HepG2 (cell line): ENCODE measurements around the gene DHRS12. TPM values are rescaled to one million over a fixed set of nuclear protein-coding genes. Genes with fewer than 3 reads are reported as not detected.

ENCODE experiments used
- ATAC-seq: fragments of 200-7000 bp; cut with Tn5 transposase; 3 replicates; pipeline ENCODE4 v1.9.1; 2020; ENCODE audit warnings: mild to moderate bottlenecking, moderate library complexity
- BruUV-seq: library from RNA; stranded (reverse); fragments of 400-500 nt; replicated peaks from 2 replicates; lab custom pipeline; 2021; lab: Mats Ljungman, UMichigan
- CTCF ChIA-PET: fragments of 300-600 bp; formaldehyde crosslinking; extraction: SDS; loops from one replicate; lab custom pipeline; 2021; ENCODE audit warnings: low total read pairs, inconsistent platforms, low intra/inter-chr PET ratio; lab: Yijun Ruan, JAX
- POLR2A ChIA-PET: fragments of 350-600 bp; sonication (Branson Sonifier 250); formaldehyde crosslinking; loops from one replicate; lab custom pipeline; 2020; ENCODE audit warnings: antibody characterized with exemption, inconsistent platforms; lab: Yijun Ruan, JAX
- DNase-seq: peaks from one replicate; pipeline ENCODE4 v3.0.0-alpha.2; 2015; ENCODE audit warnings: low spot score
- FAIRE-seq: peaks from 3 replicates; lab custom pipeline; 2011; peaks lifted over from hg19 to GRCh38; lab: Jason Lieb, UNC
- H2AFZ ChIP-seq: one replicate; pipeline ENCODE4 v1.6.1; 2011; ENCODE audit warnings: low read length, inconsistent platforms
- H3K27ac ChIP-seq: fragments of 300-600 bp; 3 replicates; pipeline ENCODE4 v1.8.0; 2011; ENCODE audit warnings: mixed run types, mild to moderate bottlenecking, mixed read lengths, low read length, inconsistent platforms; ENCODE audit not compliant: insufficient read depth; ENCODE audit errors: extremely low read length
- H3K27me3 ChIP-seq, 2 experiments: fragments of 200-600 bp in 1 of 2; 2 replicates in 1 of 2; 3 replicates in 1 of 2; pipeline versions ENCODE4 v1.6.0 to v1.8.0; 2011; ENCODE audit warnings: low read length in 2 of 2, mild to moderate bottlenecking in 2 of 2, moderate library complexity in 2 of 2, inconsistent platforms in 1 of 2; ENCODE audit not compliant: insufficient read depth in 2 of 2, control insufficient read depth in 1 of 2
- H3K36me3 ChIP-seq, 2 experiments: fragments of 200-600 bp in 1 of 2; replicated peaks in 1 of 2; 2 replicates in 1 of 2; 3 replicates in 1 of 2; pipeline versions ENCODE4 v1.5.1 to v1.8.0; 2011; ENCODE audit warnings: low read length in 2 of 2, inconsistent platforms in 1 of 2; ENCODE audit not compliant: insufficient read depth in 2 of 2, control insufficient read depth in 1 of 2
- H3K4me1 ChIP-seq: 2 replicates; pipeline ENCODE4 v1.5.1; 2012; ENCODE audit warnings: low read length, inconsistent platforms; ENCODE audit not compliant: insufficient read depth
- H3K4me2 ChIP-seq: 2 replicates; pipeline ENCODE4 v1.6.0; 2011; ENCODE audit warnings: low read depth, low read length, inconsistent platforms
- H3K4me3 ChIP-seq, 3 experiments: fragments of 200-600 bp in 1 of 3; sonication (generic), shearing (Covaris generic) in 1 of 3; replicated peaks in 1 of 3; 2 replicates each; pipeline ENCODE4 v1.5.1; 2011 to 2016; ENCODE audit warnings: low read length in 3 of 3, inconsistent platforms in 2 of 3, low read depth in 2 of 3, mild to moderate bottlenecking in 2 of 3, control low read depth in 1 of 3, mixed read lengths in 1 of 3; ENCODE audit not compliant: insufficient read depth in 1 of 3
- H3K79me2 ChIP-seq: one replicate; pipeline ENCODE4 v1.6.1; 2011; ENCODE audit warnings: low read length, inconsistent platforms; ENCODE audit not compliant: insufficient read depth
- H3K9ac ChIP-seq: 2 replicates; pipeline ENCODE4 v1.6.0; 2011; ENCODE audit warnings: mild to moderate bottlenecking, low read depth, low read length, inconsistent platforms; ENCODE audit not compliant: insufficient read depth
- H3K9me3 ChIP-seq: 2 replicates; pipeline ENCODE4 v1.5.1; 2012; ENCODE audit warnings: mild to moderate bottlenecking, low read length
- H4K20me1 ChIP-seq: 2 replicates; pipeline ENCODE4 v1.6.0; 2011; ENCODE audit warnings: inconsistent platforms, mild to moderate bottlenecking, low read length, moderate library complexity; ENCODE audit not compliant: insufficient read depth
- ATF7-NPFF ChIP-seq: sonication (generic); formaldehyde crosslinking; IDR thresholded peaks from 2 replicates; pipeline ENCODE4 v1.8.1; 2023; ENCODE audit warnings: mild to moderate bottlenecking, low read depth, missing genetic modification reagents, moderate library complexity
- FOSL2 ChIP-seq: sonication (generic); formaldehyde crosslinking; IDR thresholded peaks from 2 replicates; pipeline ENCODE4 v1.4.0; 2020; ENCODE audit warnings: missing genetic modification reagents
- MAFK ChIP-seq, 2 experiments: IDR thresholded peaks in 1 of 2; conservative IDR thresholded peaks in 1 of 2; 2 replicates each; pipeline ENCODE4 v1.6.1; 2011; ENCODE audit warnings: improper control_type of control experiment in 2 of 2, low read length in 2 of 2
- NFE2L2 ChIP-seq: fragments of 150-350 bp; IDR thresholded peaks from 2 replicates; pipeline ENCODE4 v1.6.1; 2014; ENCODE audit warnings: low read length
- POLR2A ChIP-seq, 2 experiments: IDR thresholded peaks; 2 replicates each; pipeline ENCODE4 v1.6.1; 2011; ENCODE audit warnings: low read depth in 2 of 2, low read length in 2 of 2, mild to moderate bottlenecking in 1 of 2, moderate library complexity in 1 of 2; ENCODE audit not compliant: insufficient read depth in 1 of 2
- ZFP37 ChIP-seq: sonication (generic); formaldehyde crosslinking; IDR thresholded peaks from 2 replicates; pipeline ENCODE4 v1.4.0; 2020; ENCODE audit warnings: missing genetic modification reagents, borderline replicate concordance
- ZNF674 ChIP-seq: sonication (generic); formaldehyde crosslinking; IDR thresholded peaks from 2 replicates; pipeline ENCODE4 v1.5.0; 2020; ENCODE audit warnings: low read depth, mild to moderate bottlenecking, missing genetic modification reagents
- WGBS: methylation state at CpG from one replicate; pipeline ENCODE4 v1.1.6; 2017; ENCODE audit warnings: low lambda C conversion rate; 5-methylcytosine and 5-hydroxymethylcytosine counted together
- in situ Hi-C: cut with HindIII; loops from 2 replicates; pipeline ENCODE4 v1.10.0; 2017; ENCODE audit warnings: low pct_unique_long_range_greater_than_20kb; ENCODE audit not compliant: extremely low pct_ligation_motif_present
- intact Hi-C: fragments of 100-400 bp; cut with micrococcal nuclease; formaldehyde crosslinking; loops from one replicate; pipeline ENCODE4 v1.10.0; 2022; ENCODE audit not compliant: unreplicated experiment
- polyA plus RNA-seq, 8 experiments: library from polyadenylated mRNA; depleted of rRNA in 3 of 8; stranded (reverse) in 7 of 8; unstranded in 1 of 8; fragments of >200 nt; fragmentation: Illumina TruSeq in 4 of 8; extraction: Trizol in 4 of 8; gene quantifications; 2 replicates each; pipeline versions ENCODE4 v1.2.1 to v1.2.3, GENCODE V29; 2011 to 2016; ENCODE audit warnings: low read depth in 4 of 8, missing spikeins in 1 of 8, mixed read lengths in 1 of 8; ENCODE audit not compliant: insufficient read depth in 1 of 8
- total RNA-seq, 5 experiments: library from RNA; depleted of rRNA; stranded (reverse); fragments of >200 nt; fragmentation: Illumina TruSeq; extraction: Trizol; gene quantifications; 2 replicates each; pipeline ENCODE4 v1.2.3, GENCODE V29; 2016; ENCODE audit warnings: low read depth in 1 of 5
- TF ChIP-seq, protein P1 (sequence below): sonication (generic); formaldehyde crosslinking; conservative IDR thresholded peaks from 2 replicates; pipeline ENCODE4 v1.4.0; 2020; ENCODE audit warnings: missing genetic modification reagents
- TF ChIP-seq, protein P2 (sequence below): sonication (generic); formaldehyde crosslinking; IDR thresholded peaks from 2 replicates; pipeline ENCODE4 v1.8.0; 2022; ENCODE audit warnings: mild to moderate bottlenecking, missing genetic modification reagents, moderate library complexity
- TF ChIP-seq, protein P3 (sequence below): sonication (generic); formaldehyde crosslinking; IDR thresholded peaks from 2 replicates; pipeline ENCODE4 v1.9.0; 2022; ENCODE audit warnings: low read depth, missing genetic modification reagents

DHRS12 gene
- total and polyA plus RNA-seq, 2 of the 13 experiments (the other 11 are each of a cell fraction or from before 2014, with no cell fraction given): 7.2 to 8.4 TPM

DNA sequence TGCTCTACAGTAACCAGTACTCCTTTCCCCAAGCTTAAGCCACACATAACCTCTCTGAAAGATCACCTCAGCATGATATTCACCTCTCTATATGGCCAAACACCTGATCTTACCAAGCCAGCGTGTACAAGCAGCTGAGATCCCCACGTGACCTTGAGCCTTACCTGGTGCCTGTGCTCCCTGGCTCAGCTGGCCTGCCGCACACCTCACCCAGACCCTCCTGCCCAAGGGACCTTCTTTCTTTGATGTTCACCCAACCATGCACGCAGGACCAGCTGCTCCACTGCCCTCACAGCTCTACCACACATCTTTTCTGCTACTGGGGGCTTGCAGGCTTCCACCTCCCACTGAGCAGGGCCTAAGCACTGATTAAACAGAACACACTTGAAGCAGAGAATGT lies 9.0 kb downstream of the DHRS12 start:
- FAIRE-seq (no peak), ATAC-seq (no peak)
- Histone ChIP-seq H3K27me3 (no peaks in the 10 kb centered on the region), H3K27ac (no peak overlapping the region), H3K36me3 (0 out of 5 replicates have a peak, but pooled peaks cover 0 to 1% of the 10 kb centered on the region in 2 experiments), H3K4me2 (no peak overlapping the region), H3K4me3 (no peak overlapping the region)
- BruUV-seq: no TSS peak
- intact Hi-C loops: loop anchor here (5.0 kb wide), 3 partner anchors 208 to 668 kb away; no protein-coding TSS in a partner anchor
- POLR2A ChIA-PET: no interaction called here
- in situ Hi-C loops: loop anchor here (10.0 kb wide), 2 partner anchors 350 to 670 kb away; no protein-coding TSS in a partner anchor
- TF ChIP-seq ZNF674 (CRISPR knock-in tag): no peak
- TF ChIP-seq, protein P1, sequence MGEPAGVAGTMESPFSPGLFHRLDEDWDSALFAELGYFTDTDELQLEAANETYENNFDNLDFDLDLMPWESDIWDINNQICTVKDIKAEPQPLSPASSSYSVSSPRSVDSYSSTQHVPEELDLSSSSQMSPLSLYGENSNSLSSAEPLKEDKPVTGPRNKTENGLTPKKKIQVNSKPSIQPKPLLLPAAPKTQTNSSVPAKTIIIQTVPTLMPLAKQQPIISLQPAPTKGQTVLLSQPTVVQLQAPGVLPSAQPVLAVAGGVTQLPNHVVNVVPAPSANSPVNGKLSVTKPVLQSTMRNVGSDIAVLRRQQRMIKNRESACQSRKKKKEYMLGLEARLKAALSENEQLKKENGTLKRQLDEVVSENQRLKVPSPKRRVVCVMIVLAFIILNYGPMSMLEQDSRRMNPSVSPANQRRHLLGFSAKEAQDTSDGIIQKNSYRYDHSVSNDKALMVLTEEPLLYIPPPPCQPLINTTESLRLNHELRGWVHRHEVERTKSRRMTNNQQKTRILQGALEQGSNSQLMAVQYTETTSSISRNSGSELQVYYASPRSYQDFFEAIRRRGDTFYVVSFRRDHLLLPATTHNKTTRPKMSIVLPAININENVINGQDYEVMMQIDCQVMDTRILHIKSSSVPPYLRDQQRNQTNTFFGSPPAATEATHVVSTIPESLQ: no peak
- TF ChIP-seq, all 625 proteins: peak for 0
- Histone ChIP-seq H3K9me3 (no peaks in the 10 kb centered on the region), H4K20me1 (no peaks in the 10 kb centered on the region), H3K79me2 (no peaks in the 10 kb centered on the region), H2AFZ (no peak overlapping the region), H3K9ac (no peak overlapping the region), H3K4me1 (0 out of 2 replicates have a peak, but pooled peaks cover 4% of the 10 kb centered on the region)
- 63% methylated on average over 4 of the region's 4 CpGs for WGBS
- DNase-seq: no peak
- CTCF ChIA-PET: no interaction called here

DNA sequence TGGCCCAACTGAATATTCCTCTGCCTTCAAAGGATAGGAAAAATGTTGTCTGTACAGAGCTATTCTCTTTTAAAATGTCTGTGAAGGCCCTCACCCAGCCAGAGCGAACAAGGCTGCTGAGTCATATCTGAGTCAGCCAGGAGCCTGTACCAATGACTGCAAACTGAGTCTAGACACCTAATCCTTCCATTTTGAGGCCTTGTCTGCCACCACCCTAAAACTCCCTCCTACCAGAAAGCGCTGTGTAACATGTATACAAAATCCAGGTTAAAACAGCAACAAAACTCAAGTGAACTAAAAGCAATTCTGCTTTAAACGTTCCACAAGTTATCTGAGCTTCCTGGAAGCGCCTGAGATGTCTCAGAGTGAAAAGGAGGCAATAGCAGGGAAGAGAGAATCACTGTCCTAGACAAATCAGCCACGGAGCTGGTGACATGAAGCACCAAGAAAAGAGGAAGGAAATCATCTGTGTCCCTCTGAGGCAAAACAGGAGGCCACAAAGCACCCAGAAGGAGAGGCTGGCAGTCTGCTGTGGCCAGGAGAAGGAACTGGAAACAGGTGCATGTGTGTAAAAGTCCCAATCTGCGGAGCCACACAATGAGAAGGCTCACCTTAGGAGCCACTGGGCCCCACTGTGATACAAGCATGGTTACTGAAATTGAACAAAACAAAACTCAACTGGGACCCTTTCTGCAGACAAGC lies 10.2 kb downstream of the DHRS12 start:
- ChIA-PET POLR2A (interaction anchor here (1.0 kb wide), 1 partner anchor 9 kb away, joined by 4 read pairs; no protein-coding TSS in a partner anchor), CTCF (no interaction called here)
- Histone ChIP-seq H3K36me3 (peaks cover 0 to 4% of the 10 kb centered on the region in 2 experiments; a peak in 1 of 5 replicates), H3K27ac (no peak overlapping the region), H3K4me2 (no peak overlapping the region), H3K9ac (no peak overlapping the region), H3K27me3 (no peaks in the 10 kb centered on the region), H4K20me1 (no peaks in the 10 kb centered on the region), H3K79me2 (no peaks in the 10 kb centered on the region), H2AFZ (no peak overlapping the region), H3K4me1 (0 out of 2 replicates have a peak, but pooled peaks cover 4% of the 10 kb centered on the region), H3K9me3 (no peaks in the 10 kb centered on the region), H3K4me3 (no peak overlapping the region)
- ATAC-seq (no peak), FAIRE-seq (no peak), DNase-seq (no peak)
- no TSS peak for BruUV-seq
- intact Hi-C loops (no loop called here), in situ Hi-C loops (loop anchor here (10.0 kb wide), 2 partner anchors 349 to 669 kb away; no protein-coding TSS in a partner anchor)
- WGBS: 90% methylated on average over 6 of the region's 6 CpGs
- peak; percentile 74 for TF ChIP-seq FOSL2 (CRISPR knock-in tag)
- TF ChIP-seq, protein P2, sequence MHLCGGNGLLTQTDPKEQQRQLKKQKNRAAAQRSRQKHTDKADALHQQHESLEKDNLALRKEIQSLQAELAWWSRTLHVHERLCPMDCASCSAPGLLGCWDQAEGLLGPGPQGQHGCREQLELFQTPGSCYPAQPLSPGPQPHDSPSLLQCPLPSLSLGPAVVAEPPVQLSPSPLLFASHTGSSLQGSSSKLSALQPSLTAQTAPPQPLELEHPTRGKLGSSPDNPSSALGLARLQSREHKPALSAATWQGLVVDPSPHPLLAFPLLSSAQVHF (CRISPR knock-in tag): no peak
- TF ChIP-seq MAFK (conservative IDR thresholded peaks at IDR 0.05 in 1 of 2, IDR thresholded peaks at IDR 0.05 in 1 of 2; ENCODE audit: low read length in 2 of 2): 0 out of 4 replicates have a peak, but pooled peaks of 1 of the 2 experiments have one; percentile 4
- no peak for TF ChIP-seq ATF7-NPFF
- no peak for TF ChIP-seq POLR2A (IDR thresholded peaks at IDR 0.05; ENCODE audit: insufficient read depth in 1 of 2, low read depth in 2 of 2, low read length in 2 of 2)
- no peak for TF ChIP-seq ZFP37
- TF ChIP-seq, protein P3, sequence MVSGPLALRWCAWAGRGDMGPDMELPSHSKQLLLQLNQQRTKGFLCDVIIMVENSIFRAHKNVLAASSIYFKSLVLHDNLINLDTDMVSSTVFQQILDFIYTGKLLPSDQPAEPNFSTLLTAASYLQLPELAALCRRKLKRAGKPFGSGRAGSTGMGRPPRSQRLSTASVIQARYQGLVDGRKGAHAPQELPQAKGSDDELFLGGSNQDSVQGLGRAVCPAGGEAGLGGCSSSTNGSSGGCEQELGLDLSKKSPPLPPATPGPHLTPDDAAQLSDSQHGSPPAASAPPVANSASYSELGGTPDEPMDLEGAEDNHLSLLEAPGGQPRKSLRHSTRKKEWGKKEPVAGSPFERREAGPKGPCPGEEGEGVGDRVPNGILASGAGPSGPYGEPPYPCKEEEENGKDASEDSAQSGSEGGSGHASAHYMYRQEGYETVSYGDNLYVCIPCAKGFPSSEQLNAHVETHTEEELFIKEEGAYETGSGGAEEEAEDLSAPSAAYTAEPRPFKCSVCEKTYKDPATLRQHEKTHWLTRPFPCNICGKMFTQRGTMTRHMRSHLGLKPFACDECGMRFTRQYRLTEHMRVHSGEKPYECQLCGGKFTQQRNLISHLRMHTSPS (CRISPR knock-in tag): no peak
- peak; percentile 48; the same call in 1 of the 2 replicates for TF ChIP-seq NFE2L2
